Body of pancreas (tissue), 4 donors: Measurements from ENCODE around the gene COL5A1. TPM values are rescaled to one million over a fixed set of nuclear protein-coding genes. Genes with fewer than 3 reads are reported as not detected.

ENCODE experiments used
- ATAC-seq: fragments of 150-250 bp; one replicate; pipeline ENCODE4 v1.9.1; 2016
- DNase-seq, 4 donors: peaks; one replicate each; pipeline ENCODE4 v3.0.0-alpha.2; 2019
- H3K27ac ChIP-seq, 4 donors: fragments of 200-600 bp; sonication (generic); 1 replicate in 3 of 4; 2 replicates in 1 of 4; pipeline versions ENCODE4 v1.5.1 to v1.6.1; 2016 to 2019; ENCODE audit warnings: mild to moderate bottlenecking in 1 of 4, mixed read lengths in 1 of 4, moderate library complexity in 1 of 4
- H3K27me3 ChIP-seq, 2 donors: fragments of 200-600 bp; sonication (generic); one replicate each; pipeline ENCODE4 v1.6.0; 2016; ENCODE audit warnings: mild to moderate bottlenecking in 1 of 2
- H3K36me3 ChIP-seq, 2 donors: fragments of 200-600 bp; sonication (generic); replicated peaks in 1 of 2; 2 replicates each; pipeline ENCODE4 v1.5.1; 2016; ENCODE audit warnings: low read depth in 2 of 2; ENCODE audit not compliant: insufficient read depth in 1 of 2
- H3K4me1 ChIP-seq: fragments of 200-600 bp; sonication (generic); one replicate; pipeline ENCODE4 v1.6.0; 2016
- H3K4me3 ChIP-seq, 2 donors: fragments of 200-600 bp; sonication (generic); 1 replicate in 1 of 2; 2 replicates in 1 of 2; pipeline ENCODE4 v1.5.1; 2016 to 2019
- H3K9me3 ChIP-seq, 3 donors: fragments of 200-600 bp; sonication (generic); 1 replicate in 2 of 3; 2 replicates in 1 of 3; pipeline ENCODE4 v1.5.1; 2016
- CTCF ChIP-seq, 7 experiments: fragments of 450-650 bp in 4 of 7; fragments of 200-600 bp in 3 of 7; sonication (generic) in 3 of 7; IDR thresholded peaks; one replicate each; pipeline ENCODE4 v1.5.1; 2016 to 2019; ENCODE audit warnings: antibody characterized with exemption in 7 of 7
- POLR2A ChIP-seq, 3 donors: fragments of 450-650 bp; IDR thresholded peaks; one replicate each; pipeline ENCODE4 v1.6.1; 2016; ENCODE audit warnings: antibody characterized with exemption in 3 of 3, mild to moderate bottlenecking in 2 of 3
- whole genome bisulfite sequencing, 2 donors: methylation state at CpG; one replicate each; pipeline ENCODE4 v1.1.5; 2017; 5-methylcytosine and 5-hydroxymethylcytosine counted together
- intact Hi-C: fragments of 100-400 bp; cut with DNase I; formaldehyde crosslinking; loops from one replicate; pipeline ENCODE4 v1.15.1; 2023
- total RNA-seq, 2 donors: library from RNA; depleted of rRNA; stranded (reverse); fragments of >200 nt; gene quantifications; one replicate each; pipeline ENCODE4 v1.1.0, GENCODE V29; 2016

The COL5A1 gene
- total RNA-seq, 2 donors from 2014 or later = 7.0 to 14.5 TPM

- H3K9me3 ChIP-seq = no peaks in the 10 kb centered on the region
- H3K27me3 ChIP-seq = no peaks in the 10 kb centered on the region
- H3K4me1 ChIP-seq = no peaks in the 10 kb centered on the region
- ATAC-seq (no peak), DNase-seq (no peak)
- H3K27ac ChIP-seq = no peak overlapping the region
- H3K36me3 ChIP-seq = no peaks in the 10 kb centered on the region
- no peak overlapping the region for H3K4me3 ChIP-seq
- TF ChIP-seq CTCF (IDR thresholded peaks at IDR 0.05) (no peak), POLR2A (IDR thresholded peaks at IDR 0.05) (no peak)
- intact Hi-C loops = no loop called here
- WGBS, 2 donors = 78 to 80% methylated on average over 9 to 10 of the region's 10 CpGs
Observed at GRCh38 chr9:134887219-134887618, 245.6 kb downstream of the COL5A1 start.

- DNase-seq = no peak
- no peak overlapping the region for H3K4me3 ChIP-seq
- no peaks in the 10 kb centered on the region for H3K4me1 ChIP-seq
- no peaks in the 10 kb centered on the region for H3K9me3 ChIP-seq
- TF ChIP-seq POLR2A (IDR thresholded peaks at IDR 0.05) = no peak
- TF ChIP-seq CTCF (IDR thresholded peaks at IDR 0.05) = no peak
- no peak overlapping the region for H3K27ac ChIP-seq
- no peaks in the 10 kb centered on the region for H3K27me3 ChIP-seq
- H3K36me3 ChIP-seq = no peaks in the 10 kb centered on the region
- intact Hi-C loops = no loop called here
- WGBS, 2 donors = 48 to 57% methylated on average over 17 to 27 of the region's 27 CpGs
- ATAC-seq = no peak
Observed at GRCh38 chr9:134887686-134888602, 246.3 kb downstream of the COL5A1 start.

- 63 to 67% methylated on average over 9 to 14 of the region's 14 CpGs for WGBS, 2 donors
- Histone ChIP-seq H3K4me3 (no peak overlapping the region), H3K27me3 (no peaks in the 10 kb centered on the region), H3K27ac (no peak overlapping the region), H3K36me3 (no peaks in the 10 kb centered on the region), H3K4me1 (no peaks in the 10 kb centered on the region), H3K9me3 (no peaks in the 10 kb centered on the region)
- TF ChIP-seq CTCF (IDR thresholded peaks at IDR 0.05) (no peak), POLR2A (IDR thresholded peaks at IDR 0.05) (no peak)
- DNase-seq (no peak), ATAC-seq (no peak)
- intact Hi-C loops = no loop called here
Observed at GRCh38 chr9:134888603-134889190, 247.1 kb downstream of the COL5A1 start.

- Histone ChIP-seq H3K27me3 (no peaks in the 10 kb centered on the region), H3K4me1 (no peaks in the 10 kb centered on the region), H3K27ac (no peak overlapping the region), H3K9me3 (no peaks in the 10 kb centered on the region), H3K36me3 (no peaks in the 10 kb centered on the region), H3K4me3 (no peak overlapping the region)
- no peak for TF ChIP-seq CTCF (IDR thresholded peaks at IDR 0.05)
- no peak for TF ChIP-seq POLR2A (IDR thresholded peaks at IDR 0.05)
- ATAC-seq (no peak), DNase-seq (no peak)
- WGBS, 2 donors = 80 to 84% methylated on average over 10 of the region's 10 CpGs
- intact Hi-C loops = no loop called here
Observed at GRCh38 chr9:134889386-134890154, 248.0 kb downstream of the COL5A1 start.
